Prostate gland (tissue), 2 donors: ENCODE measurements around the gene COL12A1.

Experiments used
- POLR2A ChIP-seq: fragments of 450-650 bp; IDR thresholded peaks from one replicate; pipeline ENCODE4 v1.6.1; 2016; ENCODE audit warnings: antibody characterized with exemption, mild to moderate bottlenecking
- POLR2AphosphoS5 ChIP-seq: sonication (generic); formaldehyde crosslinking; IDR thresholded peaks from one replicate; pipeline ENCODE4 v1.6.1; 2017; ENCODE audit warnings: antibody characterized with exemption
- TF ChIP-seq, protein P1 (sequence below), 4 experiments: fragments of 200-600 bp in 2 of 4; fragments of 450-650 bp in 2 of 4; sonication (generic) in 2 of 4; IDR thresholded peaks; 1 replicate in 3 of 4; 2 replicates in 1 of 4; pipeline ENCODE4 v1.5.1; 2016 to 2019; ENCODE audit warnings: antibody characterized with exemption in 4 of 4, mild to moderate bottlenecking in 2 of 4, moderate library complexity in 2 of 4

DNA sequence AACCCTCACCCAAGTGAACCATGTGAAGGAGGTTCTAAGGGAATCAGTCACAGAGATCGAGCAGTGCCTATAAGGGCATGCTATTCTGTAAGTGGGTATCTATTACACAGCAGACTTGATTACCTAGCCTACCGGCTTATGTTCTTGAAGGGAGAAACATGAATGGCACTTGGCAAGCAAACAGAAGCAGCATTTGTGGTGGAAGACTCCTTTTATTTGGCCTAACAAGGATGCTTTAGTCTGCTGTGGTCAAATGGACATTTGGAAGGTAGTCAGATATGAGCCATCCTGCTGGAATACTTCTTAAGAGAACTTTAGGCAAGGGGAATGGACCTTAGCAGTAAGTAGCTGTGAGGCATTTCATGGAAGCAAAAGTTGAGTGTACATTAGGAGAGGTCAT, 126.3 kb downstream of the COL12A1 start:
- no peak for TF ChIP-seq POLR2AphosphoS5
- TF ChIP-seq, protein P1, sequence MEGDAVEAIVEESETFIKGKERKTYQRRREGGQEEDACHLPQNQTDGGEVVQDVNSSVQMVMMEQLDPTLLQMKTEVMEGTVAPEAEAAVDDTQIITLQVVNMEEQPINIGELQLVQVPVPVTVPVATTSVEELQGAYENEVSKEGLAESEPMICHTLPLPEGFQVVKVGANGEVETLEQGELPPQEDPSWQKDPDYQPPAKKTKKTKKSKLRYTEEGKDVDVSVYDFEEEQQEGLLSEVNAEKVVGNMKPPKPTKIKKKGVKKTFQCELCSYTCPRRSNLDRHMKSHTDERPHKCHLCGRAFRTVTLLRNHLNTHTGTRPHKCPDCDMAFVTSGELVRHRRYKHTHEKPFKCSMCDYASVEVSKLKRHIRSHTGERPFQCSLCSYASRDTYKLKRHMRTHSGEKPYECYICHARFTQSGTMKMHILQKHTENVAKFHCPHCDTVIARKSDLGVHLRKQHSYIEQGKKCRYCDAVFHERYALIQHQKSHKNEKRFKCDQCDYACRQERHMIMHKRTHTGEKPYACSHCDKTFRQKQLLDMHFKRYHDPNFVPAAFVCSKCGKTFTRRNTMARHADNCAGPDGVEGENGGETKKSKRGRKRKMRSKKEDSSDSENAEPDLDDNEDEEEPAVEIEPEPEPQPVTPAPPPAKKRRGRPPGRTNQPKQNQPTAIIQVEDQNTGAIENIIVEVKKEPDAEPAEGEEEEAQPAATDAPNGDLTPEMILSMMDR (IDR thresholded peaks at IDR 0.05) = no peak
- no peak for TF ChIP-seq POLR2A
